ENCODE data around the gene PTCHD1.

- TF ChIP-seq NFIC (IDR thresholded peaks at IDR 0.05; ENCODE audit: borderline replicate concordance) = no peak
- TF ChIP-seq, protein P1, sequence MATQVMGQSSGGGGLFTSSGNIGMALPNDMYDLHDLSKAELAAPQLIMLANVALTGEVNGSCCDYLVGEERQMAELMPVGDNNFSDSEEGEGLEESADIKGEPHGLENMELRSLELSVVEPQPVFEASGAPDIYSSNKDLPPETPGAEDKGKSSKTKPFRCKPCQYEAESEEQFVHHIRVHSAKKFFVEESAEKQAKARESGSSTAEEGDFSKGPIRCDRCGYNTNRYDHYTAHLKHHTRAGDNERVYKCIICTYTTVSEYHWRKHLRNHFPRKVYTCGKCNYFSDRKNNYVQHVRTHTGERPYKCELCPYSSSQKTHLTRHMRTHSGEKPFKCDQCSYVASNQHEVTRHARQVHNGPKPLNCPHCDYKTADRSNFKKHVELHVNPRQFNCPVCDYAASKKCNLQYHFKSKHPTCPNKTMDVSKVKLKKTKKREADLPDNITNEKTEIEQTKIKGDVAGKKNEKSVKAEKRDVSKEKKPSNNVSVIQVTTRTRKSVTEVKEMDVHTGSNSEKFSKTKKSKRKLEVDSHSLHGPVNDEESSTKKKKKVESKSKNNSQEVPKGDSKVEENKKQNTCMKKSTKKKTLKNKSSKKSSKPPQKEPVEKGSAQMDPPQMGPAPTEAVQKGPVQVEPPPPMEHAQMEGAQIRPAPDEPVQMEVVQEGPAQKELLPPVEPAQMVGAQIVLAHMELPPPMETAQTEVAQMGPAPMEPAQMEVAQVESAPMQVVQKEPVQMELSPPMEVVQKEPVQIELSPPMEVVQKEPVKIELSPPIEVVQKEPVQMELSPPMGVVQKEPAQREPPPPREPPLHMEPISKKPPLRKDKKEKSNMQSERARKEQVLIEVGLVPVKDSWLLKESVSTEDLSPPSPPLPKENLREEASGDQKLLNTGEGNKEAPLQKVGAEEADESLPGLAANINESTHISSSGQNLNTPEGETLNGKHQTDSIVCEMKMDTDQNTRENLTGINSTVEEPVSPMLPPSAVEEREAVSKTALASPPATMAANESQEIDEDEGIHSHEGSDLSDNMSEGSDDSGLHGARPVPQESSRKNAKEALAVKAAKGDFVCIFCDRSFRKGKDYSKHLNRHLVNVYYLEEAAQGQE (IDR thresholded peaks at IDR 0.05; ENCODE audit: low read depth, low read length) = no peak
- no peak for TF ChIP-seq EP300 (IDR thresholded peaks at IDR 0.05; ENCODE audit: borderline replicate concordance in 1 of 2, low read depth in 1 of 2, low read length in 1 of 2)
- no peak for TF ChIP-seq MAX (IDR thresholded peaks at IDR 0.05; ENCODE audit: low read depth)
- no peak for TF ChIP-seq RCOR1 (IDR thresholded peaks at IDR 0.05; ENCODE audit: low read length)
- TF ChIP-seq CTCF (IDR thresholded peaks at IDR 0.05) = no peak
- no peak for TF ChIP-seq JUND (IDR thresholded peaks at IDR 0.05)
- TF ChIP-seq, protein P2, sequence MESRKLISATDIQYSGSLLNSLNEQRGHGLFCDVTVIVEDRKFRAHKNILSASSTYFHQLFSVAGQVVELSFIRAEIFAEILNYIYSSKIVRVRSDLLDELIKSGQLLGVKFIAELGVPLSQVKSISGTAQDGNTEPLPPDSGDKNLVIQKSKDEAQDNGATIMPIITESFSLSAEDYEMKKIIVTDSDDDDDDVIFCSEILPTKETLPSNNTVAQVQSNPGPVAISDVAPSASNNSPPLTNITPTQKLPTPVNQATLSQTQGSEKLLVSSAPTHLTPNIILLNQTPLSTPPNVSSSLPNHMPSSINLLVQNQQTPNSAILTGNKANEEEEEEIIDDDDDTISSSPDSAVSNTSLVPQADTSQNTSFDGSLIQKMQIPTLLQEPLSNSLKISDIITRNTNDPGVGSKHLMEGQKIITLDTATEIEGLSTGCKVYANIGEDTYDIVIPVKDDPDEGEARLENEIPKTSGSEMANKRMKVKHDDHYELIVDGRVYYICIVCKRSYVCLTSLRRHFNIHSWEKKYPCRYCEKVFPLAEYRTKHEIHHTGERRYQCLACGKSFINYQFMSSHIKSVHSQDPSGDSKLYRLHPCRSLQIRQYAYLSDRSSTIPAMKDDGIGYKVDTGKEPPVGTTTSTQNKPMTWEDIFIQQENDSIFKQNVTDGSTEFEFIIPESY (IDR thresholded peaks at IDR 0.05; ENCODE audit: borderline replicate concordance, low read depth) = no peak
- no peak for TF ChIP-seq GABPA (IDR thresholded peaks at IDR 0.05; ENCODE audit: low read depth)
- TF ChIP-seq RXRA (IDR thresholded peaks at IDR 0.05; ENCODE audit: borderline replicate concordance, low read depth) = no peak
Observed at GRCh38 chrX:23338334-23338733, 3.7 kb downstream of the PTCHD1 start.

Measured in SK-N-SH (cell line).